HepG2 (cell line): ENCODE results near the gene LBX2. TPM values are rescaled to one million over a fixed set of nuclear protein-coding genes. Genes with fewer than 3 reads are reported as not detected.

Experiments
- ARNT ChIP-seq: fragments of 450-650 bp; IDR thresholded peaks from 2 replicates; pipeline ENCODE4 v1.6.1; 2017
- CAMTA2 ChIP-seq: sonication (generic); formaldehyde crosslinking; IDR thresholded peaks from 2 replicates; pipeline ENCODE4 v1.4.0; 2020; ENCODE audit warnings: mild to moderate bottlenecking, missing genetic modification reagents, borderline replicate concordance
- ELF4 ChIP-seq: sonication (generic); formaldehyde crosslinking; IDR thresholded peaks from 2 replicates; pipeline ENCODE4 v1.5.0; 2020; ENCODE audit warnings: missing genetic modification reagents, mild to moderate bottlenecking, moderate library complexity, borderline replicate concordance
- FUBP1 ChIP-seq: sonication (generic); formaldehyde crosslinking; IDR thresholded peaks from 2 replicates; pipeline ENCODE4 v1.5.1; 2020; ENCODE audit warnings: missing genetic modification reagents, mild to moderate bottlenecking, borderline replicate concordance
- GATAD2A ChIP-seq: IDR thresholded peaks from 2 replicates; pipeline ENCODE4 v1.6.1; 2016
- IKZF4 ChIP-seq: sonication (generic); formaldehyde crosslinking; IDR thresholded peaks from 2 replicates; pipeline ENCODE4 v1.5.1; 2020; ENCODE audit warnings: borderline replicate concordance, mild to moderate bottlenecking, low read depth, missing genetic modification reagents; ENCODE audit errors: not compliant biosample characterization
- MED1 ChIP-seq: sonication (generic); formaldehyde crosslinking; IDR thresholded peaks from 2 replicates; pipeline ENCODE4 v1.4.0; 2020; ENCODE audit warnings: missing genetic modification reagents
- MED8 ChIP-seq: sonication (generic); formaldehyde crosslinking; IDR thresholded peaks from 2 replicates; pipeline ENCODE4 v1.8.1; 2023; ENCODE audit warnings: mild to moderate bottlenecking, missing genetic modification reagents; ENCODE audit not compliant: insufficient replicate concordance
- NRL ChIP-seq: sonication (generic); formaldehyde crosslinking; IDR thresholded peaks from 2 replicates; pipeline ENCODE4 v1.5.0; 2020; ENCODE audit warnings: missing genetic modification reagents, mild to moderate bottlenecking, moderate library complexity, borderline replicate concordance
- POLR2AphosphoS5 ChIP-seq: IDR thresholded peaks from 2 replicates; pipeline ENCODE4 v1.6.1; 2012; ENCODE audit warnings: low read depth, low read length
- PRDM10 ChIP-seq: sonication (generic); formaldehyde crosslinking; IDR thresholded peaks from 2 replicates; pipeline ENCODE4 v1.4.0; 2020; ENCODE audit warnings: low read depth, missing genetic modification reagents
- RXRB ChIP-seq: IDR thresholded peaks from 2 replicates; pipeline ENCODE4 v1.6.1; 2016; ENCODE audit warnings: borderline replicate concordance, missing genetic modification reagents, missing compliant biosample characterization
- SALL2 ChIP-seq: sonication (generic); formaldehyde crosslinking; IDR thresholded peaks from 2 replicates; pipeline ENCODE4 v1.8.1; 2023; ENCODE audit warnings: mild to moderate bottlenecking, missing genetic modification reagents, inconsistent platforms
- SKI ChIP-seq: fragments of 450-650 bp; IDR thresholded peaks from one replicate; pipeline ENCODE4 v1.6.1; 2018; ENCODE audit warnings: mild to moderate bottlenecking; ENCODE audit not compliant: partially characterized antibody
- TRIM24 ChIP-seq: sonication (generic); formaldehyde crosslinking; IDR thresholded peaks from 2 replicates; pipeline ENCODE4 v1.8.0; 2022; ENCODE audit warnings: mild to moderate bottlenecking, missing genetic modification reagents
- ZNF230 ChIP-seq: sonication (generic); formaldehyde crosslinking; IDR thresholded peaks from 2 replicates; pipeline ENCODE4 v1.4.0; 2020; ENCODE audit warnings: mild to moderate bottlenecking, missing genetic modification reagents
- ZNF451 ChIP-seq: sonication (generic); formaldehyde crosslinking; IDR thresholded peaks from 2 replicates; pipeline ENCODE4 v1.5.0; 2020; ENCODE audit warnings: mild to moderate bottlenecking, missing genetic modification reagents
- ZNF670 ChIP-seq: sonication (generic); formaldehyde crosslinking; IDR thresholded peaks from 2 replicates; pipeline ENCODE4 v1.8.0; 2022; ENCODE audit warnings: mild to moderate bottlenecking, missing genetic modification reagents, borderline replicate concordance
- polyA plus RNA-seq, 8 experiments: library from polyadenylated mRNA; depleted of rRNA in 3 of 8; stranded (reverse) in 7 of 8; unstranded in 1 of 8; fragments of >200 nt; fragmentation: Illumina TruSeq in 4 of 8; extraction: Trizol in 4 of 8; gene quantifications; 2 replicates each; pipeline versions ENCODE4 v1.2.1 to v1.2.3, GENCODE V29; 2011 to 2016; ENCODE audit warnings: low read depth in 4 of 8, missing spikeins in 1 of 8, mixed read lengths in 1 of 8; ENCODE audit not compliant: insufficient read depth in 1 of 8
- total RNA-seq, 5 experiments: library from RNA; depleted of rRNA; stranded (reverse); fragments of >200 nt; fragmentation: Illumina TruSeq; extraction: Trizol; gene quantifications; 2 replicates each; pipeline ENCODE4 v1.2.3, GENCODE V29; 2016; ENCODE audit warnings: low read depth in 1 of 5
- TF ChIP-seq, protein P1 (sequence below): sonication (generic); formaldehyde crosslinking; IDR thresholded peaks from 2 replicates; pipeline ENCODE4 v1.4.0; 2020; ENCODE audit warnings: mild to moderate bottlenecking, missing genetic modification reagents
- TF ChIP-seq, protein P2 (sequence below): sonication (generic); formaldehyde crosslinking; IDR thresholded peaks from 2 replicates; pipeline ENCODE4 v1.9.0; 2021; ENCODE audit warnings: missing genetic modification reagents, mild to moderate bottlenecking, borderline replicate concordance

The LBX2 gene
- total and polyA plus RNA-seq, 2 of the 13 experiments (the other 11 are each of a cell fraction or from before 2014, with no cell fraction given) = 6.4 to 8.1 TPM

DNA sequence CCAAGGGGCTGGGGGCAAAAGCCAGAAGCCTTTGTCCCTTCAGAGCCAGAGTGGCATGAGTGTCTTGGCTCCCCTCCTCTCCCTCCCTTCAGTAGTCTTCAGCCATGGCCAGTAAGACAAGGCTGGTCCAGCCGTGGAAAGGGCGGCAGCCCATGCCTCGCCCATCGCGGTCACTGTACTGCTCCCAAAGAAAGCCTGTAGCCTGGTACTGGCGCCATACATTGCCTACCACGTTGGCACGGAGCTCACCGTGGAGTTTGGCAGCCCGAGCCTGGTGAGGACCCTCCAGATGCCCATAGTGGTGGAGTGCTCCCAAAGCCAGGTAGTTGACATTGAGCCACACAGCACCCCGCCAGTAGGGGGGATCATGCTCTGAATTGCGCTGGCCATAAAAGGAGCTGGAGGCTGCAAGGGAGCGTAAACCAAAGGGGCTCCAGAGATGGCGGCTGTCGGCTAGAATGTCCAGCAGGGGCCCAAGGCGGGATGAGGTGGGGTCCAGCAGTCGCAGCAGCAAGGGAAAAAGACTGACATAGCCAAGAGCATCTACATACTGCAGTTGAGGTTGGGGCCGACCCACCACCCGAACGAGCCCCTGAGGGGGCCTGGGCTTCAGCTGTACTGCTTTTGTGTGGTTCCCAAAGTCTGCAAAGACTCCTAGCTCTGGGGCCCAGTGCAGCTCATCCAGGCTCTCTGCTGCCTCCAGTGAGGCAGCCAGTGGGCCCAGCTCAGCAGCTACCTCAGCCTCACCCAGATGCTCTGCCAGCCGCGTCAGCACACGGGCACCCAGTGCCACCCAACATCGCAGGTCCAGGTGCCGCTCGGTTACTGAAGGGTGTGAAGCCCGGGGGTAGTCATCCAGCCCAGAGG lies 38.0 kb downstream of the LBX2 start (continued):
- TF ChIP-seq IKZF4 (CRISPR knock-in tag) (no peak), ARNT (no peak), TRIM24 (CRISPR knock-in tag) (no peak), ZNF451 (CRISPR knock-in tag) (no peak), SKI (no peak), MED8 (CRISPR knock-in tag) (no peak), MED1 (CRISPR knock-in tag) (0 out of 2 replicates have a peak, but pooled peaks have one; percentile 31), SALL2 (no peak), GATAD2A (CRISPR knock-in tag) (no peak), ELF4 (no peak), POLR2AphosphoS5 (peak; percentile 8), ZNF230 (no peak), FUBP1 (CRISPR knock-in tag) (0 out of 2 replicates have a peak, but pooled peaks have one; percentile 64), PRDM10 (no peak), RXRB (CRISPR knock-in tag) (no peak), NRL (CRISPR knock-in tag) (no peak), CAMTA2 (CRISPR knock-in tag) (0 out of 2 replicates have a peak, but pooled peaks have one; percentile 58), ZNF670 (no peak)
- TF ChIP-seq, protein P1, sequence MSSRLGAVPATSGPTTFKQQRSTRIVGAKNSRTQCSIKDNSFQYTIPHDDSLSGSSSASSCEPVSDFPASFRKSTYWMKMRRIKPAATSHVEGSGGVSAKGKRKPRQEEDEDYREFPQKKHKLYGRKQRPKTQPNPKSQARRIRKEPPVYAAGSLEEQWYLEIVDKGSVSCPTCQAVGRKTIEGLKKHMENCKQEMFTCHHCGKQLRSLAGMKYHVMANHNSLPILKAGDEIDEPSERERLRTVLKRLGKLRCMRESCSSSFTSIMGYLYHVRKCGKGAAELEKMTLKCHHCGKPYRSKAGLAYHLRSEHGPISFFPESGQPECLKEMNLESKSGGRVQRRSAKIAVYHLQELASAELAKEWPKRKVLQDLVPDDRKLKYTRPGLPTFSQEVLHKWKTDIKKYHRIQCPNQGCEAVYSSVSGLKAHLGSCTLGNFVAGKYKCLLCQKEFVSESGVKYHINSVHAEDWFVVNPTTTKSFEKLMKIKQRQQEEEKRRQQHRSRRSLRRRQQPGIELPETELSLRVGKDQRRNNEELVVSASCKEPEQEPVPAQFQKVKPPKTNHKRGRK (CRISPR knock-in tag) = no peak
- TF ChIP-seq, protein P2, sequence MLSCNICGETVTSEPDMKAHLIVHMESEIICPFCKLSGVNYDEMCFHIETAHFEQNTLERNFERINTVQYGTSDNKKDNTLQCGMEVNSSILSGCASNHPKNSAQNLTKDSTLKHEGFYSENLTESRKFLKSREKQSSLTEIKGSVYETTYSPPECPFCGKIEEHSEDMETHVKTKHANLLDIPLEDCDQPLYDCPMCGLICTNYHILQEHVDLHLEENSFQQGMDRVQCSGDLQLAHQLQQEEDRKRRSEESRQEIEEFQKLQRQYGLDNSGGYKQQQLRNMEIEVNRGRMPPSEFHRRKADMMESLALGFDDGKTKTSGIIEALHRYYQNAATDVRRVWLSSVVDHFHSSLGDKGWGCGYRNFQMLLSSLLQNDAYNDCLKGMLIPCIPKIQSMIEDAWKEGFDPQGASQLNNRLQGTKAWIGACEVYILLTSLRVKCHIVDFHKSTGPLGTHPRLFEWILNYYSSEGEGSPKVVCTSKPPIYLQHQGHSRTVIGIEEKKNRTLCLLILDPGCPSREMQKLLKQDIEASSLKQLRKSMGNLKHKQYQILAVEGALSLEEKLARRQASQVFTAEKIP (CRISPR knock-in tag) = no peak
